ENCODE results near the gene CMTM3. TPM values are rescaled to one million over a fixed set of nuclear protein-coding genes. Genes with fewer than 3 reads are reported as not detected.
"Not testable (repeated sequence)": the region's sequence is repeated elsewhere in the genome, so short reads cannot be mapped to it uniquely, and the experiment has no call there.

CMTM3 gene
- polyA plus RNA-seq, 1 experiment = 35.5 TPM

- POLR2A ChIA-PET = interaction anchor here (0.6 to 0.7 kb wide), 2 partner anchors 42 to 56 kb away, joined by 3 to 6 read pairs; no protein-coding TSS in a partner anchor
- CTCF ChIA-PET = interaction anchor here (0.5 to 5.8 kb wide), 19 partner anchors 9 to 271 kb away, joined by 3 to 58 read pairs (median 6); no protein-coding TSS in a partner anchor
- DNase-seq (ENCODE audit: low read depth) = peak; percentile 85
- H3K27me3 ChIP-seq (ENCODE audit: control insufficient read depth, insufficient read depth, low read length) = no peaks in the 10 kb centered on the region
- H3K36me3 ChIP-seq (ENCODE audit: control insufficient read depth, insufficient read depth, low read length) = no peaks in the 10 kb centered on the region
- H3K4me3 ChIP-seq (ENCODE audit: low read depth, low read length) = no peak overlapping the region
- peak; percentile 58 for TF ChIP-seq CTCF (IDR thresholded peaks at IDR 0.05; ENCODE audit: insufficient read depth, low read depth, low read length)
Observed at GRCh38 chr16:66660422-66661209, 56.1 kb downstream of the CMTM3 start.

GRCh38 chr16:66661210-66661560, 56.7 kb downstream of the CMTM3 start:
- DNase-seq (ENCODE audit: low read depth) = no peak
- H3K27me3 ChIP-seq (ENCODE audit: control insufficient read depth, insufficient read depth, low read length) = no peaks in the 10 kb centered on the region
- H3K36me3 ChIP-seq (ENCODE audit: control insufficient read depth, insufficient read depth, low read length) = no peaks in the 10 kb centered on the region
- no peak overlapping the region for H3K4me3 ChIP-seq (ENCODE audit: low read depth, low read length)
- no peak for TF ChIP-seq CTCF (IDR thresholded peaks at IDR 0.05; ENCODE audit: insufficient read depth, low read depth, low read length)
- POLR2A ChIA-PET = interaction anchor here (0.6 to 0.7 kb wide), 2 partner anchors 43 to 56 kb away, joined by 3 to 6 read pairs; no protein-coding TSS in a partner anchor
- CTCF ChIA-PET = interaction anchor here (0.5 to 5.8 kb wide), 18 partner anchors 9 to 270 kb away, joined by 3 to 58 read pairs (median 6); no protein-coding TSS in a partner anchor

GRCh38 chr16:66661671-66662346, 57.3 kb downstream of the CMTM3 start:
- not testable (repeated sequence) for H3K36me3 ChIP-seq (ENCODE audit: control insufficient read depth, insufficient read depth, low read length); H3K4me3 ChIP-seq (ENCODE audit: low read depth, low read length); H3K27me3 ChIP-seq (ENCODE audit: control insufficient read depth, insufficient read depth, low read length); DNase-seq (ENCODE audit: low read depth)
- CTCF ChIA-PET = interaction anchor here (0.7 to 5.8 kb wide), 25 partner anchors 10 to 212 kb away, joined by 3 to 58 read pairs (median 6); no protein-coding TSS in a partner anchor
- POLR2A ChIA-PET = interaction anchor here (0.6 to 0.7 kb wide), 2 partner anchors 43 to 55 kb away, joined by 3 to 6 read pairs; no protein-coding TSS in a partner anchor

- H3K4me3 ChIP-seq (ENCODE audit: low read depth, low read length) = no peak overlapping the region
- H3K27me3 ChIP-seq (ENCODE audit: control insufficient read depth, insufficient read depth, low read length) = no peaks in the 10 kb centered on the region
- H3K36me3 ChIP-seq (ENCODE audit: control insufficient read depth, insufficient read depth, low read length) = no peaks in the 10 kb centered on the region
- TF ChIP-seq CTCF (IDR thresholded peaks at IDR 0.05; ENCODE audit: insufficient read depth, low read depth, low read length) = peak; percentile 65
- POLR2A ChIA-PET = no interaction called here
- CTCF ChIA-PET = interaction anchor here (0.6 to 5.8 kb wide), 26 partner anchors 8 to 205 kb away, joined by 3 to 58 read pairs (median 6); no protein-coding TSS in a partner anchor
- no peak for DNase-seq (ENCODE audit: low read depth)
Observed at GRCh38 chr16:66662445-66663194, 58.1 kb downstream of the CMTM3 start.

Small RNA genes within 50 kb of the gene (small RNA-seq; reads per million reads assigned to genes)
- gene CKLF-CMTM1 (ENCODE audit: insufficient read length, low read depth, low replicate concordance) = not detected

Other genes starting within 250 kb of the CMTM3 start
- not detected in 2 replicates for gene CDH5, start 238.0 kb upstream of the CMTM3 start, polyA plus RNA-seq (2011; rRNA removed)
- not detected in 2 replicates for gene BEAN1, start 177.4 kb upstream of the CMTM3 start, polyA plus RNA-seq (2011; rRNA removed)
- 38.9 and 42.7 TPM in 2 replicates for gene TK2, start 54.6 kb upstream of the CMTM3 start, polyA plus RNA-seq (2011; rRNA removed)
- 60.8 and 66.9 TPM in 2 replicates for gene CKLF, start 52.1 kb upstream of the CMTM3 start, polyA plus RNA-seq (2011; rRNA removed)
- 2.7 and 3.2 TPM in 2 replicates for gene CMTM1, start 38.3 kb upstream of the CMTM3 start, polyA plus RNA-seq (2011; rRNA removed)
- not detected in 2 replicates for gene CMTM2, start 25.2 kb upstream of the CMTM3 start, polyA plus RNA-seq (2011; rRNA removed)
- 24.8 and 28.0 TPM in 2 replicates for gene CMTM4, start 92.0 kb downstream of the CMTM3 start, polyA plus RNA-seq (2011; rRNA removed)
- gene DYNC1LI2, start 146.9 kb downstream of the CMTM3 start, polyA plus RNA-seq (2011; rRNA removed) = 82.0 and 82.8 TPM in 2 replicates
- gene TERB1, start 196.9 kb downstream of the CMTM3 start, polyA plus RNA-seq (2011; rRNA removed) = 0.07 TPM in 1 of 2 replicates, not detected in the other
- 27.3 and 43.6 TPM in 2 replicates for gene NAE1, start 226.3 kb downstream of the CMTM3 start, polyA plus RNA-seq (2011; rRNA removed)
- not detected in 2 replicates for gene CA7, start 239.7 kb downstream of the CMTM3 start, polyA plus RNA-seq (2011; rRNA removed)